Midbrain (tissue), 1 donor: Measurements from ENCODE around the gene TENM4.
"Not testable (repeated sequence)": the region's sequence is repeated elsewhere in the genome, so short reads cannot be mapped to it uniquely, and the experiment has no call there.

Experiments
- DNase-seq: peaks from one replicate; lab custom pipeline; 2025; lab: John Stamatoyannopoulos, UW

TENM4 gene

GRCh38 chr11:79244798-79245197 is 196.0 kb downstream of the TENM4 start:
- no peak for DNase-seq

- DNase-seq, result no peak
Measured at GRCh38 chr11:79244241-79244772, 196.5 kb downstream of the TENM4 start.

GRCh38 chr11:79243422-79244210 is 197.2 kb downstream of the TENM4 start:
- DNase-seq, result no peak

- no peak for DNase-seq
Measured at GRCh38 chr11:79242616-79243015, 198.2 kb downstream of the TENM4 start.

- DNase-seq, result no peak
Measured at GRCh38 chr11:79241852-79242241, 199.0 kb downstream of the TENM4 start.

GRCh38 chr11:79241205-79241851 is 199.5 kb downstream of the TENM4 start:
- DNase-seq, result no peak

GRCh38 chr11:79237703-79238102 is 203.1 kb downstream of the TENM4 start:
- no peak for DNase-seq

GRCh38 chr11:79237091-79237490 is 203.7 kb downstream of the TENM4 start:
- DNase-seq, result no peak

GRCh38 chr11:79236541-79236971 is 204.3 kb downstream of the TENM4 start:
- DNase-seq, result no peak

- DNase-seq, result no peak
Measured at GRCh38 chr11:79235696-79236095, 205.1 kb downstream of the TENM4 start.

GRCh38 chr11:79232346-79232745 is 208.5 kb downstream of the TENM4 start:
- no peak for DNase-seq

- DNase-seq, result no peak
Measured at GRCh38 chr11:79229047-79229446, 211.8 kb downstream of the TENM4 start.

- DNase-seq, result no peak
Measured at GRCh38 chr11:79227767-79228755, 212.8 kb downstream of the TENM4 start.

GRCh38 chr11:79227308-79227707 is 213.5 kb downstream of the TENM4 start:
- DNase-seq, result no peak

- no peak for DNase-seq
Measured at GRCh38 chr11:79226126-79226525, 214.7 kb downstream of the TENM4 start.

GRCh38 chr11:79222163-79222562 is 218.7 kb downstream of the TENM4 start:
- DNase-seq, result not testable (repeated sequence)

GRCh38 chr11:79221444-79222130 is 219.2 kb downstream of the TENM4 start:
- DNase-seq, result no peak

GRCh38 chr11:79220171-79220570 is 220.7 kb downstream of the TENM4 start:
- DNase-seq, result no peak

GRCh38 chr11:79219186-79220045 is 221.4 kb downstream of the TENM4 start:
- no peak for DNase-seq

GRCh38 chr11:79212741-79213190 is 228.1 kb downstream of the TENM4 start:
- DNase-seq, result no peak
